GM10266 (cell line): ENCODE results near the gene AURKA.

Experiments
- DNase-seq: peaks from one replicate; pipeline ENCODE4 v3.0.0; 2012; ENCODE audit errors: extremely low spot score
- CTCF ChIP-seq: IDR thresholded peaks from 2 replicates; pipeline ENCODE4 v1.5.1; 2012; ENCODE audit warnings: mild to moderate bottlenecking, low read depth; ENCODE audit not compliant: control insufficient read depth, insufficient read depth; ENCODE audit errors: missing control alignments

The AURKA gene

GRCh38 chr20:56328861-56329260, 63.2 kb downstream of the AURKA start:
- no peak for DNase-seq
- no peak for TF ChIP-seq CTCF

- no peak for TF ChIP-seq CTCF
- DNase-seq = no peak
Measured at GRCh38 chr20:56324806-56325205, 67.2 kb downstream of the AURKA start.

DNA sequence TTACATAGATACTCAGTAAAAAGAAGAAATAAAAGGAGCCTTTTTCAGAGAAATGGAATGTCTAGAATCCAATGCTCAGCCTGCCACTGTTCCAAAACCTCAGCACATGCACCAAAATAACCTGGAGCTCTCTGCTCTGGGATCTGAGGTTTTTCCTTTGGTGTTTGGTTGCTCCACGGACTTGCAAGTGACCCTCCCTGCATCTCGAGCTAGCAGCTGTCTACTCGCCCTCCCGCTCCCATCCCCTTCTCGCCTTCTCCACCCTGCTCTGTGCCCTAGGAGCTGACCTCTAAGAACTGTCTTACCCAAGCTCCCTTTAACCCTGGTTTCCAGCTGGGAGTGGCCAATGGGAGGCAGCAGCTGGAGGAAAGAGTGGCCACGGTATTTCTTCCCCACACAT, 68.4 kb downstream of the AURKA start:
- no peak for DNase-seq
- TF ChIP-seq CTCF = no peak

DNA sequence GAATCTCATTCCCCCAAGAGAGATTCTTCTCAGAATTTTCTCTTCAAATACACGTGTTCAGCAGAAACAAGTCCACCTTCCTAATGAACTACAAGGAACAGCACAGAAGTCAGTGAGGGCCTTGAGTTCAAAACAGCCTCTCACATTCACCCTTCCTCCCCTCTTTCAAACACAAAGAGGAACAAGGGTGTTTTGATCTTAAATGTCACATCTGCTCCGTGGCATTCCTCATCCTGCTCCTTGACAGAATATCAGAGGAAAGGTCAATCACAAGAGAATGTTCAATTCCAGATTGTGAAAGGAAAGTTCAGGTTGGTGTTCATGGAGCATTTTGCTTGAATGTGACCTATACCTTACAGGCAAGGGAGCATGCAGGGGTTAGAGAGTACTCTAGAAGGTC, 68.8 kb downstream of the AURKA start:
- TF ChIP-seq CTCF = no peak
- DNase-seq = no peak

- no peak for TF ChIP-seq CTCF
Measured at GRCh38 chr20:56322681-56323080, 69.3 kb downstream of the AURKA start.

More at GRCh38 chr20:56322681-56323080, 69.3 kb downstream of the AURKA start:
- DNase-seq = no peak
